ENCODE measurements around the gene DCUN1D1. TPM values are rescaled to one million over a fixed set of nuclear protein-coding genes. Genes with fewer than 3 reads are reported as not detected.

DCUN1D1 gene
- total and polyA plus RNA-seq, 7 donors: 11.6 to 97.8 (median 44.4) TPM

DNA sequence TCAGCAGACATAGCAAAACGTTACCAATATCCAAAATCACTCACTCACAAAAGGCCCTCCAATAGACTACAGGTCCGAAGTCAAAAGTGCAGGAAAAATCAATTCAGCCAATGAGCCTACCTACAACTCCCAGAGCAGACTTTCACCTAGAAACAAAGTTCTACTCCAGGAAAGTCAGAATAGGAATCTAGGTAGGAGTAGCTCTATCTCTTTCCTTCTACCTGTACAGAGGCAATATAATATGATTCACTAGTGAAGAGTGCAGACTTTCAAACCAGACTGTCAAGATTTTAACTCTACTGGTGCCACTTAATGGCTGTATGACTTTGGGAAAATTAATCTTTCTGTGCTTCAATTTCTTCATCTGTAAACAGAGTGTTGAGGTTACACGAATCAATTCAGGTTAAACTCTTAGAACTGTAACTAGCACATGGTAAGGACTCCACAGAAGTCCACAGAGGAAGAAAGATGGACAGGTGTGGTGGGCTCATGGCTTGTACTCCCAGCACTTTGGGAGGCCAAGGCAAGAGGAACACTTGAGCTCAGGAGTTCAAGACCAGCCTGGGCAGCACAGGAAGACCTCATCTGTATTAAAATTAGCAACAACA, 9.4 kb downstream of the DCUN1D1 start:
- ATAC-seq: no peak
- no peaks in the 10 kb centered on the region for H3K9me3 ChIP-seq
- no peaks in the 10 kb centered on the region for H3K36me3 ChIP-seq (ENCODE audit: insufficient read depth in 1 of 2, low read depth in 1 of 2)
- H3K4me3 ChIP-seq: no peak overlapping the region
- TF ChIP-seq, protein P1, sequence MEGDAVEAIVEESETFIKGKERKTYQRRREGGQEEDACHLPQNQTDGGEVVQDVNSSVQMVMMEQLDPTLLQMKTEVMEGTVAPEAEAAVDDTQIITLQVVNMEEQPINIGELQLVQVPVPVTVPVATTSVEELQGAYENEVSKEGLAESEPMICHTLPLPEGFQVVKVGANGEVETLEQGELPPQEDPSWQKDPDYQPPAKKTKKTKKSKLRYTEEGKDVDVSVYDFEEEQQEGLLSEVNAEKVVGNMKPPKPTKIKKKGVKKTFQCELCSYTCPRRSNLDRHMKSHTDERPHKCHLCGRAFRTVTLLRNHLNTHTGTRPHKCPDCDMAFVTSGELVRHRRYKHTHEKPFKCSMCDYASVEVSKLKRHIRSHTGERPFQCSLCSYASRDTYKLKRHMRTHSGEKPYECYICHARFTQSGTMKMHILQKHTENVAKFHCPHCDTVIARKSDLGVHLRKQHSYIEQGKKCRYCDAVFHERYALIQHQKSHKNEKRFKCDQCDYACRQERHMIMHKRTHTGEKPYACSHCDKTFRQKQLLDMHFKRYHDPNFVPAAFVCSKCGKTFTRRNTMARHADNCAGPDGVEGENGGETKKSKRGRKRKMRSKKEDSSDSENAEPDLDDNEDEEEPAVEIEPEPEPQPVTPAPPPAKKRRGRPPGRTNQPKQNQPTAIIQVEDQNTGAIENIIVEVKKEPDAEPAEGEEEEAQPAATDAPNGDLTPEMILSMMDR (IDR thresholded peaks at IDR 0.05): no peak
- H3K4me1 ChIP-seq: peaks cover 31% of the 10 kb centered on the region
- 73 to 87% (median 76%) methylated on average over 3 of the region's 3 CpGs for WGBS, 3 donors
- DNase-seq: no peak
- H3K27ac ChIP-seq: no peak overlapping the region
- intact Hi-C loops (cut with DNase I): no loop called here
- no peaks in the 10 kb centered on the region for H3K27me3 ChIP-seq (ENCODE audit: insufficient read depth in 3 of 3, low read length in 2 of 3)

DNA sequence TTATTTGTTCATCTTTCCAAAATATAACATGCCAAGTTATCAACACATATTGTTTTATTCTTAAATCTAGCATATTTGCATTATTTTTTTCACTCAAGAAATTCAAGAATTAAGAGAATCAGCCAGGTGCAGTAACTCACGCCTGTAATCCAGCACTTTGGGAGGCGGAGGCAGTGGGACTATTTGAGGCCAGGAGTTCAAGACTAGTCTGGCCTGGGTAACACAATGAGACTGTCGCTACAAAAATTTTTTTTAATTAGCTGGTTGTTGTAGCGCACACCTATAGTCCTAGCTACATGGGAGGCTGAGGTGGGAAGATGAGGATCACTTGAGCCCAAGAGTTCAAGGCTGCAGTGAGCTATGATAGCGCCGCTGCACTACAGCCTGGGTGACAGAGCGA, 10.5 kb downstream of the DCUN1D1 start:
- Histone ChIP-seq H3K27me3 (ENCODE audit: insufficient read depth in 3 of 3, low read length in 2 of 3) (no peaks in the 10 kb centered on the region), H3K27ac (peak overlapping the region; percentile 37), H3K4me1 (peaks cover 28% of the 10 kb centered on the region), H3K4me3 (no peak overlapping the region), H3K9me3 (no peaks in the 10 kb centered on the region), H3K36me3 (ENCODE audit: insufficient read depth in 1 of 2, low read depth in 1 of 2) (no peaks in the 10 kb centered on the region)
- no peak for DNase-seq
- peak in 1 of 4 donors; percentile 34 for ATAC-seq
- TF ChIP-seq, protein P1 (IDR thresholded peaks at IDR 0.05): no peak
- WGBS, 3 donors: 89 to 98% (median 95%) methylated on average over 7 of the region's 7 CpGs
- intact Hi-C loops (cut with DNase I): no loop called here

DNA sequence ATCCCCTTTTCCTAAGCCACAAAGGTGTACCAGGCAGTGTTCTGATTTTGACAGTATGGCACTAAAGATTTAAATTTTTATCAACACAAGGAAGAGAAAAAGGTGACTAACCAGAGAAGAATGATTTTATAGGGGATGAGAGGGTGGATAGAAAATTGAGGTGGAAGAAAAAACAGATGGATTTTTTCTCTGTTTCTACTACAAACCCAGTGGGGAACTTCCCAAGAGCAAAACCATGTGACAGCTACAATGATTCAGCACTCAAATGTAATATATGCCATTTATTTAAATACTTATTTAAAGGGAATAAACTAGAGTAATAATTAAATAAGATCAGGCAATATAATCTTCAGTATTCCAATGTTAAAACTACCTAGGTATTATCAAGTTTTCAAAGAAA, 11.1 kb downstream of the DCUN1D1 start:
- Histone ChIP-seq H3K27ac (peak overlapping the region; percentile 37), H3K36me3 (ENCODE audit: insufficient read depth in 1 of 2, low read depth in 1 of 2) (no peaks in the 10 kb centered on the region), H3K27me3 (ENCODE audit: insufficient read depth in 3 of 3, low read length in 2 of 3) (no peaks in the 10 kb centered on the region), H3K4me1 (peaks cover 26% of the 10 kb centered on the region), H3K4me3 (no peak overlapping the region), H3K9me3 (no peaks in the 10 kb centered on the region)
- TF ChIP-seq, protein P1 (IDR thresholded peaks at IDR 0.05): no peak
- intact Hi-C loops (cut with DNase I): no loop called here
- DNase-seq: no peak
- no peak for ATAC-seq

DNA sequence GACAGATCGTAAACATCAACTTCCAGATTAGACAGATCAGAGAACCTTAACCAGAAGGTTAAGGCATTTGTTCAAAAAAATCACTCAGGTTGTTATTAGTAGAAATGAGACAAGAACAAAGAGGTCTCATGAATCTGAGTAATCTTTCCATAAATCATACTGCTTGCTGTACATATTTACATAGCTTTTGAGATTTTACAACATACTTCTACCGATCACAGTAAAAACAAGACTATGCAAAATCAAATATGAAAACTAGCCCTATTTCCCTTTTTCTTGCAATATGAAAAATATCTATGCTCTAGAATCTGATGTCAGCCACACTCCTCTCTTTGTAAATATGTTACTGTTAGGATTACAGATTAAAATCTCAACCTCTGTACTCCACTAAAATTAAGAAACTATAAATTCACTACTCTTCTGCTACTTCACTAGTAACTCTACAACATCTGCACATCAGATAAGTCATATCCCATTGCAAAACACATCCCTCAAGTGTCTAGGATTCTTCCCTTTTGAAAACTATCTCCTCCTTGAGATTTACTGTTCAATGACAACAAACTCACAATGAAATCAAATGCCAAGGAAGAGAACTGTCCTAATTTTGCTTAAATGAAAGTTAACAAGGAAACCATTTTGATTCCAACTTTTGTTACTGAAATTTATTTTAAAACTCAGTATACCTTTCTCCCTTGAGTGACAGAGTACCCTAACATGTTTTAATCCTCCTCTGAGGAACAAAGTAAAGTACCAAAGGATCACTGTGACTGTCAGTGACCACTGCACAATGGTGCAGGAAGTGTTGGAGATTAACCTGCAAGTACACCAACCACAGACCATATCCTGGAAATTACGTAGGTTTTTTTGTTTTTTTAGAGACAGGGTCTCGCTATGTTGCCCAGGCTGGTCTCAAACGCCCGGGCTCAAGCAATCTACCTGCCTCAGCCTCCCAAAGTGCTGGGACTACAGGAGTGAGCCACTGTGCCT, 12.8 kb downstream of the DCUN1D1 start:
- H3K4me1 ChIP-seq: peaks cover 38% of the 10 kb centered on the region
- TF ChIP-seq, protein P1 (IDR thresholded peaks at IDR 0.05): no peak
- intact Hi-C loops (cut with DNase I): no loop called here
- H3K36me3 ChIP-seq (ENCODE audit: insufficient read depth in 1 of 2, low read depth in 1 of 2): no peaks in the 10 kb centered on the region
- H3K27me3 ChIP-seq (ENCODE audit: insufficient read depth in 3 of 3, low read length in 2 of 3): no peaks in the 10 kb centered on the region
- peak overlapping the region; percentile 33 for H3K27ac ChIP-seq
- no peaks in the 10 kb centered on the region for H3K9me3 ChIP-seq
- WGBS, 3 donors: 81 to 89% (median 85%) methylated on average over 6 of the region's 6 CpGs
- no peak overlapping the region for H3K4me3 ChIP-seq
- ATAC-seq (peak in 1 of 4 donors; percentile 30), DNase-seq (no peak)
